GM12872 (cell line): ENCODE measurements around the gene REEP5.

ENCODE experiments used
- CTCF ChIP-seq: IDR thresholded peaks from 3 replicates; pipeline ENCODE4 v1.5.1; 2011; ENCODE audit warnings: low read depth, mild to moderate bottlenecking, low read length, moderate library complexity; ENCODE audit not compliant: insufficient read depth

The REEP5 gene

GRCh38 chr5:112915831-112916230 is 6.2 kb downstream of the REEP5 start:
- TF ChIP-seq CTCF = no peak

GRCh38 chr5:112914584-112914983 is 7.4 kb downstream of the REEP5 start:
- TF ChIP-seq CTCF = no peak

GRCh38 chr5:112910529-112910928 is 11.5 kb downstream of the REEP5 start:
- TF ChIP-seq CTCF = no peak

DNA sequence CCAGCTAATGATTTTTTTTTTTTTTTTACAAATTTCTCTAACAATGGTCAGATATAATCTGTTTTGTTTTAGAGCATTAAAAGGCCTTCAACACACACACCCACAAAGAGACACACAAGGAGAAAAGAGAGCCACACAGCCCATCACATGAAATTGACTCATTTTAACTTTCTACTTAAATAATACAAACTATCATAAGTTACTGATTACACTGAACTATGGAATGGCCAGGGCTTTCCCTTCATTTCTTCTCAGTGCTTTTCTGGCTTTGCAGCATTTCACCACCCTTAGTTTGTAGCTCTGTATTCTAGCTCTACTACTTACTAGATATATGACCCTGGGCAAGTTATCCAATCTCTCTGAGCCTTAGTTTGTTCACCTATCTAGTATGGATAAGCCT is 13.2 kb downstream of the REEP5 start:
- no peak for TF ChIP-seq CTCF

GRCh38 chr5:112907166-112907631 is 14.8 kb downstream of the REEP5 start:
- no peak for TF ChIP-seq CTCF

DNA sequence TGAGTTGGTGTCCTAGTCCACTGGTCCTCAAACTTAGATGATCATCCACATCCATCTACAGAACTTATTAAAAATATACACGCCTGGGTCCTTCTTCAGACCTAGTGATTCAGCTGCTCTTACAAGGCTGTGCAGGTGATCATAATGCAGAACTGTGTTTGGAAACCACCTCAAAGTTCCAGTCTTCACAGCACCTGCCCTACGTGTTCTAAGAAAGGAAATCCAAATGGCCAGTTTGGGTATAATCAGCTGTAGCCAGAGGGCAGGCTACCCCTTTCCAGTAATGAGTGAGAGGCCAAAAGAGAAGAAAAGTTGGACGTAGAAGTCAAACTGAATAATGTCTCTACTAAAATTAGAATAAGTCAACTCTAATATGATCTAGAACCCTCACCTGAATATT is 15.4 kb downstream of the REEP5 start:
- TF ChIP-seq CTCF = no peak

GRCh38 chr5:112902561-112902960 is 19.5 kb downstream of the REEP5 start:
- no peak for TF ChIP-seq CTCF

DNA sequence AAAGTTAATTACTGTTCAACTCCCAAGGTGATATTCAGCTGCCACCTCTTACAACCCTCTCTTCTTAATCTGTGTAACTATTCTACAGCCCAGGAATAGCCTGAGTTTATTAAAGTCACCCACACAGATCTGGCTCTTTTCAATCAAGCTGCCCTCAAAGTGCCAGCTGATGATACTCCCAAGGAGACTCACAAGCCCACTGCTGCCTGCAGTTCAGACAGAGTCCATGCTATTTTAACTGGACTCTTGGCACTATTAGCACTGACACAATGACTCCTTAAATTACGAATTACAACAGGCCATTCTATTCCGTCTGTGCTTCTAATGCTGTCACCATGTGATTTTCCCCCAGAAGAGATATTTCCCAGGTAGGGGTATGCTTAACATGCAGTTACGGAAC is 26.3 kb downstream of the REEP5 start:
- no peak for TF ChIP-seq CTCF
